ENCODE data around the gene PKIB.

DNA sequence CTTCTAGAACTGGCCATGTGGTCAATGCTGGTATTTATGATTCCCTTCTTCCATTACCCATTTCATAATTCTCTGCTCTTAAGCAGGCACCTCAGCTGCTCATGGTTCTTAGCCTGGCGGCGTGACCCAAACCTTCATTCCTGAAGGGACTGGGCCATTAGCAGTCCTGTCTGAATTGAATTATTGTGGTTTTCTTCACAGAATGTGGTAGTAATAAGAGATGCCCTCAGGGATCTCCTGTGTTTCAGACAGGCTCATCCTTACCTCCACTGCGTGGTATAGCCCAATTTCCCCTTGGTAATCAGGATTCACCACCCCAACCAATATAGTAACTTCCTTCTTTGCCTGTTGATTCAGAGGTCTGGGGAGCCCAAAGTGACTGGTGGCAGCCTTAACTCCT, 37.6 kb downstream of the PKIB start:
- TF ChIP-seq RAD21 (IDR thresholded peaks at IDR 0.05; ENCODE audit: low read length) (no peak), MAZ (IDR thresholded peaks at IDR 0.05; ENCODE audit: borderline replicate concordance, low read depth, low read length) (no peak), CTCF (conservative IDR thresholded peaks at IDR 0.05; ENCODE audit: low read depth, low read length) (no peak), MXI1 (IDR thresholded peaks at IDR 0.05; ENCODE audit: borderline replicate concordance, low read depth, low read length) (no peak), RFX5 (IDR thresholded peaks at IDR 0.05; ENCODE audit: low read depth, low read length) (no peak), BHLHE40 (IDR thresholded peaks at IDR 0.05; ENCODE audit: low read depth, low read length) (no peak), POLR2A (IDR thresholded peaks at IDR 0.05; ENCODE audit: low read depth, low read length) (no peak), CHD1 (IDR thresholded peaks at IDR 0.05; ENCODE audit: low read depth, low read length) (no peak), CEBPB (IDR thresholded peaks at IDR 0.05; ENCODE audit: low read depth, low read length) (no peak)

Data from IMR-90 (cell line).